ENCODE measurements around the gene SLC10A7.

The SLC10A7 gene

DNA sequence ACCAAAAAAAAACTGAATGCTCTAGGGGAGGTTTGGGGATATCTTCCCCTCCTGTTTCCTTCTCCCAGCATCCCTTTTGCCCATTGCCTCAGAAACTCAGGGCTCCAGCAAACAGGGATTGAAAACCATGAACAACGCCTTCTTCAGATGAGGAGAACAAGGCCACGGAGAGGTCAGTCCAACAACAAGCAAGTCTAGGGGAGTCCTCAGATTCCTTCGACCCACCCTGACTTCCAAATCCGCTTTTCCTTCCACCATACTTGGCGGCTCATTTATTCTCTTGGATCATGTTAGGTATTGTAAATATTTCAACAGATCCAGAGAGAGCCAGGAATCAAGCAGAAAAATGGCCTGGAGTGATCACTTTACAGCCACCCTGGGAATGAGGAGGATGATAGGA is 285.5 kb downstream of the SLC10A7 start:
- intact Hi-C loops (cut with DNase I), result no loop called here
- no peak for DNase-seq

DNA sequence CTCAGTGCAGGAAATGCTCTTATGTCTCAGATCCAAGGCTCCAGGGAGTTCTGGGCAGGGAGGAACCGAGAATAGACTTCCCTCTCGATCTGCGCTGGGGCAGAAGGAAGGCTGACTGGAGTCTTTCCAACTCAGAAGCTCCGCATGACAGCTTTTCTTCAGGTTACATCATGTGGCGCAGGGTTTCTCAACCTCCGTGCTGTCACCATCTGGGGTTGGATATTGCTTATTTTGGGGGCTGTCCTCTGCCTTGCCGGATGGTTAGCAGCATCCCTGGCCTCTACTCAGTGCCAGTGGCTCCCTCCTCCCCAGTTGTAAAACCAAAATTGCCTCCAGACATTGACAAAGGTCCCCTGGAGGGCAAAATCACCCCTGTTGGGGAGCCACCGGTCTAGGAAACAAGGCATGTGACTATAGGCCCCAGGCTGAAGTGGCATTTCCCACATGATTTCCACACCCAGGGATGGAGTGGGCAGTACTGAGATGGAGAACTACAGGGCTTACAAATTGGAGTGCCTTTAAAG is 286.0 kb downstream of the SLC10A7 start:
- intact Hi-C loops (cut with DNase I), result no loop called here
- DNase-seq, result no peak

DNA sequence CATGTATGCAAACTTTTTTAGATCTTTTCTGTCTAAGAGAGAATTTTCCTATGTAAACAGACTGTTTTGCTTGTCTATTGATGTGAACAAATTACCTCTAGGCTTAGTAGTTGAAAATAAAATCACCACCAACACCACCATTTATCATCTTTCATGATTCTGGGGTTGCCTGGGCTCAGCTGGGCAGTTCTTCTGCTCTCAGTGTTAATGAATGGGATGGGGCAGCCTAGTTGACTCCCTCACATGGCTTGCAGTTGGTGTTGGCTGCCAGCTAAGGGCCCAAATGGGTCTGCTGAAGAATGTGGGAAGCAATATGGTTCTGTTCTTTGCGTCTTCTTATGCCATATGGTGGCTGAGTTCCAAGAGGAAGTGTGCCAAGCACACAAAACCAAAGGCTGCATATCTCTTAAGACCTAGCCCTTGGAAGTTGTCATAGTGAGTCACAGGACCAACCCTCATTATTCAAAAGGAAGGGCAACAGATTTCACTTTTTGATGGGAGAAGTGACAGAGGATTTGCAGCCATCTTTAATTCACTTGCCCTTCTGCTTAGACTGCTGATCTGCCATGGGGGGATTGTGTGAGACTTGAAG is 289.5 kb downstream of the SLC10A7 start:
- DNase-seq, result no peak
- intact Hi-C loops (cut with DNase I), result no loop called here

DNA sequence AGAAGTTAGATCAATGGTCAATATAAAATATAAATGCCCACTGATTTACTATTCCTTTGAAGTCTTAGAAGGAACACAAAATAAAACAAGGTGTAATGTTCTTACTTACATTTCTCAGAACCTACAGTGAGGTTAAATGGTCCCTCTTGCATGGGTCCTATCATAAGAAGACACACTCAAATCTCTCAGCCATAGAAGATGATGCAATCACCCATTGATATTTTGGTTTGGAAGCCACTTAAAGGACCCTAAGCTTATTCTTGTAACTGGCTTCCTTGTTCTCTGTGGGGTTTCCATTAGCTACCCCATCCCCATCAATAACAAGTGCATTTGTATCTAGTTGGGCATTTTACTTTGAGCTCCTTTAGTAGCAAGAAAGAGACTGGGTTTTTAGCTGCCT is 292.3 kb downstream of the SLC10A7 start:
- DNase-seq, result no peak
- intact Hi-C loops (cut with DNase I), result no loop called here

DNA sequence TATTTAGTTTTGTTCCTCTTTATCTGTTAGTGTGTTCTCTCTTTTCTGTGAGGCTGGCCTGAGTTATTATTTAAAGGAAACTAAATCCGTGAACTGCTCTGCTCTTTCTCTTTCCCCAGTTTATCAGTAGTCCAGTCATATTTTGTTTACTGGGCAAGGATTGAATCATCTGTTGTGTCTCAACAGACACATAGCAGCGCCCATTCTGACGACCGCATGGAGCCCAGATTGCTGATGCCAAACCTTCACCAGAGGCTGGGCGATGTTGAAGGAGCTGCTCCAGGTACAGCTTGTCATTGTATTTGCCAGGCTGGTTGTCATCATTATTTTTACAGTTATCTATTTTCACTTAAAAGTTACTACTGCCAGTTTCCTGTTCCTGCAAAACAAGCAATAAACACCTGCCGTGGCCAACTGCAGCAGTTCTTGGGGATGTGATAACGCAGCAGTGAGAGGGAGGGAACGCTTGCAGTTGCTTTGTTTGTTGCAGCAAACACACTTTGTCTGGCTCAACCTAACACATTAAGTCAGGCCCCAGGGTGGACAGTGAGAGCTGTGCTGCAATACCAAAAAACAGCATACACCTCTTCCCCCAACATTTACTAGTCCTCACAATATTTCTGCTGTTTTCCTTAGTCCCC is 297.3 kb downstream of the SLC10A7 start:
- intact Hi-C loops (cut with DNase I), result no loop called here
- no peak for DNase-seq

DNA sequence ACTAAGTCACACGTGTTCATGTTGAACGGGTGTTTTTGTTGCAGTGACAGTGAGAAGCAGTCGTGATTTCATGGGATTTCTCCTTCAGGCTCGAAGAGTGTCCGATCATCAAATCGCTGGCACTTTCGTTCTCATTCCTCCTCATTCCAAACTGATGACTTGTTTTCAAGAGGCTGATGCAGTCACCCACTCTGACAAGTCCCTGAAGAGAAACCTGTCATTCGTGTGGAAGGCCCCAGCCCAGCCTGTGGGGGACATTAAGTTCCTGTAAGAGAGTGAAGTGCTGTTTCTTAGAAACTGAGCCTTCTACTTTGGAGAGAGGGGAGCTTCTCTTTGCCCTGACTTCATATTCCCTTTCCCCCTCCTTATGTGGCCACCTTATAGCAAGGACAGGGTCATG is 299.4 kb downstream of the SLC10A7 start:
- DNase-seq, result no peak
- intact Hi-C loops (cut with DNase I), result no loop called here

DNA sequence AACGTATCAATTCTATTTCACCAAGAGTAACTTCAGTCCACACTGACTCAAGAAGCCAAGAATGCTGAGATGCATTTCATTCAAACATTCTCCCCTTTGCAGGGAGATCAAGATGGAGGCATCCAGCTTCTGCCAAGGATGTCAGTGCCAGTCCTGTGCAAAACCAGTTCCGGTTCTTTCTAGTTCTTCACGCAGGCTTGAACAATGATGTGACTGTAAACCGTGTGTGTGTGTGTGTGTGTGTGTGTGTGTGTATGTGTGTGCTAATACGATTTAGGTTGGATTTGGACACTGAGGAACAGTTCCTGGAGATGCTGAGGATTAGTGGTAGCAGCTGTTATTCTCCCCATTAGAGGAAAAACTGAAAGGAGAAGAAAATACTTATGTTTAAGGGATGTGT is 307.5 kb downstream of the SLC10A7 start, which contains the start of gene REELD1:
Gene REELD1 (plus strand): TSS at position 301 of the 400 bp plus-strand sequence. CDS start 2,415 bp downstream, outside the sequence.
- intact Hi-C loops (cut with DNase I), result no loop called here
- DNase-seq, result no peak

DNA sequence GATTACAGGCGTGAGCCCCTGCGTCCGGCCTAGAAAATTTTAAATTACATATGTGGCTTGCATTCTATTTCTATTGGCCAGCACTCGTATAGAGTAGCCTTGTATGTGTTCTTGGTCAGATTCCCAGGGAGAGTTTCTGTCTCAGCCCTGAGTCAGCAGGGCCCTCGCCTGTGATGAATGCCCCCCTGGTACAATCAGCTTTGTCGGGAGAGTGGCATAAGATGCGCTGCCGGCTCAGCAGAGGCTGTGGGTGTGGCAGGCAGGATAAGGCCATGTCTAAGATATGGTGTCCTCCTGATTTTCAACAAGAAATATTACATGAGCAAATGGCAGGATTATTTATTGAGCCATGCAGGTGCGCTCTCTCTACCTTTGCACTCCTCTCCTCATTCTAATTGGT is 309.0 kb downstream of the SLC10A7 start:
- no peak for DNase-seq

DNA sequence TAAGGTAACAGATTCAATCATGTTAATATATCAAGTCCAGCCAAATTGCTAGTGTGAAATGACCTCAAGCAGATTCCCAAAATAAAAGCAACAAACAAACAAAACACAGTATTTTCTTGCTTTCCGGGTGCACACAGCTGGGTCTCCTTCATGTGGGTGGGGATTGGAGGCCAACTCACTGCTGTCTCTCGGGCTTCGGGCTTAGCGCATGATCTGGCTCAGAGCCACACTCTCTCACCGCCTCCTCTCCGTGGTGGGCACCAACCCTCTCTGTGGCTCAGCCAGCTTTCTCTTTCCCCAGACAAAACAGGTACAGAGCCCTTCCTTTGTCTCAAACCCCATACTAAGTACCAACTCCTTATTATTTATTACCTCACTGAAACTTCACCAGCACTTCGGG is 310.3 kb downstream of the SLC10A7 start:
- DNase-seq, result no peak
- intact Hi-C loops (cut with DNase I), result no loop called here

More for the DNA sequence above, 309.0 kb downstream of the SLC10A7 start:
- intact Hi-C loops (cut with DNase I), result no loop called here

DNA sequence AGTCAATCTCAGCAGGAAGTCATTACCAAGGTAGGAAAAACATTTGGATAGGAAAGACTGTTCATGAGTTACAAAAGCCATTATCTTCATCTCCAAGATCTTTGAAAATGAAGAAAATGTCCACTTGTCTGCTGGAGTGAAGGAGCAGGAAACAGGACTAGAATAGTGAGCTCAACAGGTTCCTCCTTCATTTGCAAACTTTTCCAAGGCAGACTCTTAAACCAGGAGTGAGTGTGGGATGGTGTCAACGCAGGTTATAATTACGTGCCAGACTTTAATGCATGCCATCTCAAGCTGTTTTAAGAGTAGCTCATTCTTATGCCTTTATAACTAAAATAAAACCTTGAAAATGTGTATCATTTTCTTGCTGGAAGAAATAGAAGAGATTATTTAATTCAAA is 310.9 kb downstream of the SLC10A7 start:
- no peak for DNase-seq
- intact Hi-C loops (cut with DNase I), result no loop called here

DNA sequence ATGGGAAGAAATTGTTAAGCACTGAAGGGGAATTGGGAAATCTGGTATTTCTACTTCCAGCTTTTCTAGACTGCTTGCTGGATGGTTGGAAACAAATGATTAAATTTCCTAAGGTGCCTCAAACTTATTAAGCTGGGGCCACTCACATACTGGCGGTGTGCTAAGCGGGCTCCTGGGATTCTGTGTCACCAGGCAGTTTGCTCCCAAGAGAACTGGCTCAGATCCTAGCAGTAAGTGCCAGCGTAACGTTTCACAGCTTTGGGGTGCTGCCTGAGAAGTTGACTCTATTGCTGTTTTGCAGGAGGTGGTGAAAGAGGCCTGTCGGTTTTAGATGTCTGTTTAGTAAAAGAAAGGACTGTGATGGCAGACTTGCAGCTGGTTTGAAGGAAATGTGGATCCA is 314.3 kb downstream of the SLC10A7 start:
- intact Hi-C loops (cut with DNase I), result no loop called here
- no peak for DNase-seq

Data from posterior cingulate gyrus (tissue), 11 donors.